ENCODE data around the gene DDX51. TPM values are rescaled to one million over a fixed set of nuclear protein-coding genes. Genes with fewer than 3 reads are reported as not detected.

Gene DDX51
- total RNA-seq, 1 donor from 2014 or later = 39.9 TPM

GRCh38 chr12:132127041-132127440 is 17.1 kb downstream of the DDX51 start:
- peaks cover 8% of the 10 kb centered on the region for H3K9me3 Mint-ChIP-seq
- CTCF ChIA-PET = no interaction called here

GRCh38 chr12:132125736-132126135 is 18.4 kb downstream of the DDX51 start:
- ATAC-seq (ENCODE audit: low read depth) (no peak), DNase-seq (no peak)
- no peak for TF ChIP-seq CTCF (IDR thresholded peaks at IDR 0.05)
- H3K4me1 Mint-ChIP-seq = no peaks in the 10 kb centered on the region
- H3K27me3 Mint-ChIP-seq = no peaks in the 10 kb centered on the region
- intact Hi-C loops (cut with micrococcal nuclease) = no loop called here
- ChIA-PET POLR2A (interaction anchor here (0.5 kb wide), 1 partner anchor 95 kb away, joined by 6 read pairs; no protein-coding TSS in a partner anchor), CTCF (no interaction called here)
- no peak overlapping the region for H3K4me3 Mint-ChIP-seq
- H3K27ac Mint-ChIP-seq = no peak overlapping the region
- peaks cover 67% of the 10 kb centered on the region for H3K36me3 Mint-ChIP-seq (ENCODE audit: low read depth)
- H3K9me3 Mint-ChIP-seq = peaks cover 8% of the 10 kb centered on the region

More at GRCh38 chr12:132127041-132127440, 17.1 kb downstream of the DDX51 start:
- POLR2A ChIA-PET = no interaction called here
- Mint-ChIP-seq H3K4me3 (no peak overlapping the region), H3K36me3 (ENCODE audit: low read depth) (peaks cover 60% of the 10 kb centered on the region), H3K27ac (no peak overlapping the region), H3K27me3 (no peaks in the 10 kb centered on the region), H3K4me1 (no peaks in the 10 kb centered on the region)
- TF ChIP-seq CTCF (IDR thresholded peaks at IDR 0.05) = no peak
- ATAC-seq (ENCODE audit: low read depth) = no peak
- intact Hi-C loops (cut with micrococcal nuclease) = no loop called here
- no peak for DNase-seq

- POLR2A ChIA-PET = no interaction called here
- Mint-ChIP-seq H3K36me3 (ENCODE audit: low read depth) (peaks cover 73% of the 10 kb centered on the region), H3K27me3 (no peaks in the 10 kb centered on the region), H3K9me3 (peaks cover 8% of the 10 kb centered on the region), H3K4me1 (no peaks in the 10 kb centered on the region), H3K4me3 (no peak overlapping the region), H3K27ac (no peak overlapping the region)
- no peak for ATAC-seq (ENCODE audit: low read depth)
- no peak for DNase-seq
- TF ChIP-seq CTCF (IDR thresholded peaks at IDR 0.05) = no peak
- intact Hi-C loops (cut with micrococcal nuclease) = no loop called here
- CTCF ChIA-PET = no interaction called here
Measured at GRCh38 chr12:132124766-132125425, 19.2 kb downstream of the DDX51 start.

GRCh38 chr12:132123970-132124765 is 20.0 kb downstream of the DDX51 start:
- intact Hi-C loops (cut with micrococcal nuclease) = no loop called here
- CTCF ChIA-PET = no interaction called here

More at GRCh38 chr12:132123970-132124765, 20.0 kb downstream of the DDX51 start:
- DNase-seq = no peak
- peaks cover 70% of the 10 kb centered on the region for H3K36me3 Mint-ChIP-seq (ENCODE audit: low read depth)
- no peak for TF ChIP-seq CTCF (IDR thresholded peaks at IDR 0.05)
- ATAC-seq (ENCODE audit: low read depth) = no peak
- H3K9me3 Mint-ChIP-seq = peaks cover 8% of the 10 kb centered on the region
- no peak overlapping the region for H3K4me3 Mint-ChIP-seq
- no peak overlapping the region for H3K27ac Mint-ChIP-seq
- H3K27me3 Mint-ChIP-seq = no peaks in the 10 kb centered on the region
- no peaks in the 10 kb centered on the region for H3K4me1 Mint-ChIP-seq
- POLR2A ChIA-PET = no interaction called here

All from activated B cell treated with CpG ODN at 0.5 μM for 24 hours (primary cell).